Measurements from ENCODE around the gene JAKMIP2.

- no peak for TF ChIP-seq POLR2A (IDR thresholded peaks at IDR 0.05)
- no peak for TF ChIP-seq CTCF (IDR thresholded peaks at IDR 0.05)
Observed at GRCh38 chr5:147750065-147750464, 32.5 kb downstream of the JAKMIP2 start.
